ENCODE data around the gene F13A1.

Gene F13A1

DNA sequence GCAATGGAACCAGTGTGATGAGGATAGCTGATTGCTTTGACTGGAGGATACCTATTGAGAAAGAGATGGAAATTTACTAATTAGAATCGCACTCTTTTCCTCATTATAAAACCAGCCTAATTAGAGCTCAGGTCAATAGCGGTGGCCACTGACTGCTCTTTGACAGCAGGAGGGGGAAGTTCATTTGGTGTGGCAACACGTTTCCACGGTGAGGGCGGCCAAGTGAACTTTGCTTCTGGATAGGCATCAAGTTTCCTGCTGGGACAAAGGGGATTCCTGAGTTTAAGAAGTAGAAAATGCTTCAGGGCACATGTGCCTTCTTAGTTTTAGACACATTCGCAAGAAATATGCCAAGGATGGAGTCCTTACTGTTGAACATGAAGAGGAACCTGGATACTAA, 168.4 kb downstream of the F13A1 start:
- TF ChIP-seq ZNF565 (CRISPR knock-in tag; conservative IDR thresholded peaks at IDR 0.05; ENCODE audit: low read depth) = no peak
- no peak for TF ChIP-seq ZFP3 (CRISPR knock-in tag; IDR thresholded peaks at IDR 0.05)
- TF ChIP-seq SNAI2 (CRISPR knock-in tag; IDR thresholded peaks at IDR 0.05) = no peak
- TF ChIP-seq ZNF8 (CRISPR knock-in tag; IDR thresholded peaks at IDR 0.05) = no peak
- TF ChIP-seq ESRRG (CRISPR knock-in tag; IDR thresholded peaks at IDR 0.05) = no peak
- no peak for TF ChIP-seq ZC3H10 (CRISPR knock-in tag; IDR thresholded peaks at IDR 0.05)
- no peak for TF ChIP-seq GLIS3 (CRISPR knock-in tag; IDR thresholded peaks at IDR 0.05)
- no peak for TF ChIP-seq RARB (CRISPR knock-in tag; IDR thresholded peaks at IDR 0.05)
- no peak for TF ChIP-seq ARNTL (CRISPR knock-in tag; IDR thresholded peaks at IDR 0.05; ENCODE audit: borderline replicate concordance, low read depth)
- no peak for TF ChIP-seq CSDC2 (CRISPR knock-in tag; IDR thresholded peaks at IDR 0.05)
- no peak for TF ChIP-seq OSR1 (CRISPR knock-in tag; IDR thresholded peaks at IDR 0.05)
- TF ChIP-seq, protein P1, sequence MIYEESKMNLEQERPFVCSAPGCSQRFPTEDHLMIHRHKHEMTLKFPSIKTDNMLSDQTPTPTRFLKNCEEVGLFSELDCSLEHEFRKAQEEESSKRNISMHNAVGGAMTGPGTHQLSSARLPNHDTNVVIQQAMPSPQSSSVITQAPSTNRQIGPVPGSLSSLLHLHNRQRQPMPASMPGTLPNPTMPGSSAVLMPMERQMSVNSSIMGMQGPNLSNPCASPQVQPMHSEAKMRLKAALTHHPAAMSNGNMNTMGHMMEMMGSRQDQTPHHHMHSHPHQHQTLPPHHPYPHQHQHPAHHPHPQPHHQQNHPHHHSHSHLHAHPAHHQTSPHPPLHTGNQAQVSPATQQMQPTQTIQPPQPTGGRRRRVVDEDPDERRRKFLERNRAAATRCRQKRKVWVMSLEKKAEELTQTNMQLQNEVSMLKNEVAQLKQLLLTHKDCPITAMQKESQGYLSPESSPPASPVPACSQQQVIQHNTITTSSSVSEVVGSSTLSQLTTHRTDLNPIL (CRISPR knock-in tag; IDR thresholded peaks at IDR 0.05; ENCODE audit: low read depth) = no peak
- TF ChIP-seq, protein P2, sequence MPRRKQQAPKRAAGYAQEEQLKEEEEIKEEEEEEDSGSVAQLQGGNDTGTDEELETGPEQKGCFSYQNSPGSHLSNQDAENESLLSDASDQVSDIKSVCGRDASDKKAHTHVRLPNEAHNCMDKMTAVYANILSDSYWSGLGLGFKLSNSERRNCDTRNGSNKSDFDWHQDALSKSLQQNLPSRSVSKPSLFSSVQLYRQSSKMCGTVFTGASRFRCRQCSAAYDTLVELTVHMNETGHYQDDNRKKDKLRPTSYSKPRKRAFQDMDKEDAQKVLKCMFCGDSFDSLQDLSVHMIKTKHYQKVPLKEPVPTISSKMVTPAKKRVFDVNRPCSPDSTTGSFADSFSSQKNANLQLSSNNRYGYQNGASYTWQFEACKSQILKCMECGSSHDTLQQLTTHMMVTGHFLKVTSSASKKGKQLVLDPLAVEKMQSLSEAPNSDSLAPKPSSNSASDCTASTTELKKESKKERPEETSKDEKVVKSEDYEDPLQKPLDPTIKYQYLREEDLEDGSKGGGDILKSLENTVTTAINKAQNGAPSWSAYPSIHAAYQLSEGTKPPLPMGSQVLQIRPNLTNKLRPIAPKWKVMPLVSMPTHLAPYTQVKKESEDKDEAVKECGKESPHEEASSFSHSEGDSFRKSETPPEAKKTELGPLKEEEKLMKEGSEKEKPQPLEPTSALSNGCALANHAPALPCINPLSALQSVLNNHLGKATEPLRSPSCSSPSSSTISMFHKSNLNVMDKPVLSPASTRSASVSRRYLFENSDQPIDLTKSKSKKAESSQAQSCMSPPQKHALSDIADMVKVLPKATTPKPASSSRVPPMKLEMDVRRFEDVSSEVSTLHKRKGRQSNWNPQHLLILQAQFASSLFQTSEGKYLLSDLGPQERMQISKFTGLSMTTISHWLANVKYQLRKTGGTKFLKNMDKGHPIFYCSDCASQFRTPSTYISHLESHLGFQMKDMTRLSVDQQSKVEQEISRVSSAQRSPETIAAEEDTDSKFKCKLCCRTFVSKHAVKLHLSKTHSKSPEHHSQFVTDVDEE (CRISPR knock-in tag; IDR thresholded peaks at IDR 0.05) = no peak
- TF ChIP-seq ZNF70 (CRISPR knock-in tag; IDR thresholded peaks at IDR 0.05) = no peak
- ATAC-seq = no peak

DNA sequence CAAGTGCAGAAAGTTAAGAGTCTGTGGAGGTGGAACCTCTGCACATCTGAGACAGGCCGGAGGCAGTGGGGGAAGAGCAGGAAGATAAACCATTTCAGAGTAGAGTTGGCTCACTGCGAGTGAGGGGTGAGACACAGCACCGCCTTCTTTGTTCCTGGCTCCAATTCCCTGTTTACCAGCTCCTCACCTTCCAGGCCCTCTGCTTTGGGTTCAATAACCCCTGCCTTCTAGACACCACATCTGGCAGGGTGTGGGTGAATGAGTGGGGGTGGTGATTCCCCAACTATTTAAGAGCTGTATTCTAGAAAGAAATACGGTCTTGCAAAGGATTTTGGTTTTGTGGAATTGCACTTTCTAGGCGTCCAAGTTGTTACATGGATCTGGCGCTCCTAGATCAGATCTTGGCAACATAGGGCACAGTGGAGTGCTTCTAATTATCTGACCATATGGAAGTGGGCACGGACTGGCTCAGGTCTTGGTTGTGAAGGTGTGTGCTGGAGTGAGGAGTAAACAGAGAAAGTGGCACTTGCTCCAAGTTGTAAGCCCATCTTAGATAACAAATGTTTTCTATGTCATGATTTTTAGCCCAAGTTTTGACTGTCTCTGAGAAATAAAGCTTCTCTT, 172.2 kb downstream of the F13A1 start:
- ATAC-seq = no peak
- no peak for TF ChIP-seq ARNTL (CRISPR knock-in tag; IDR thresholded peaks at IDR 0.05; ENCODE audit: borderline replicate concordance, low read depth)

DNA sequence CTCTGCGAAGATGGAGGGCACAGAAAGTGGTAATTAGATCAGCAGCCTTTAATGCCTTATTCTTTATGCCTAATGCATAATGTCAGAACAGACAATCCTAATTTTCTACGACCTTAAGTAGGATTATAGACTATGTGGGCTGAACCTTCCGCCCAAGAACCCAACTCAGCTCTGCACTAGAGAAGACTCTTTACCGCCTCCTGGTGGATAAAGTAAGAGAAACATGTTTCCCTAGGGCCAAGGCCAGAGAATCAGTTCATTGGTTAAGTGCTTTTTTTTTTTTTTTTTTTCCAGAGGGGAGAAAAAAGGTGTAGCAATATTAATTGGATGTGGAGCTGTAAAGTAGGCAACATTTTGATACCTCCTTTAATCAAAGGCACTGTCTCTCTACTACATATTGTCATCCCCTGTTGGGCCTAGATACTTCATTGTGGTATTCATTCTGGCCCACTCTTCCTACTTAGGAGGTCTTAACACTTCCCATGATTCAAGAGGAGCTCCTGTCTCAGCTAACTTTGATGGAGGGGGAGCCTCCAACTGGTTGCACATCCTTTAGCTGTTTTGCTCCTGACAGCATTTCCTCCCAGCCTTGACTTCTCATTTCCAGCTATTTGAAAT, 188.9 kb downstream of the F13A1 start:
- ATAC-seq = peak; percentile 70; the same call in 2 of the 3 replicates
- TF ChIP-seq, protein P1 (CRISPR knock-in tag; IDR thresholded peaks at IDR 0.05; ENCODE audit: low read depth) = no peak
- no peak for TF ChIP-seq BACH2 (CRISPR knock-in tag; IDR thresholded peaks at IDR 0.05; ENCODE audit: borderline replicate concordance)
- no peak for TF ChIP-seq ZNF8 (CRISPR knock-in tag; IDR thresholded peaks at IDR 0.05)
- no peak for TF ChIP-seq OSR1 (CRISPR knock-in tag; IDR thresholded peaks at IDR 0.05)
- TF ChIP-seq, protein P3, sequence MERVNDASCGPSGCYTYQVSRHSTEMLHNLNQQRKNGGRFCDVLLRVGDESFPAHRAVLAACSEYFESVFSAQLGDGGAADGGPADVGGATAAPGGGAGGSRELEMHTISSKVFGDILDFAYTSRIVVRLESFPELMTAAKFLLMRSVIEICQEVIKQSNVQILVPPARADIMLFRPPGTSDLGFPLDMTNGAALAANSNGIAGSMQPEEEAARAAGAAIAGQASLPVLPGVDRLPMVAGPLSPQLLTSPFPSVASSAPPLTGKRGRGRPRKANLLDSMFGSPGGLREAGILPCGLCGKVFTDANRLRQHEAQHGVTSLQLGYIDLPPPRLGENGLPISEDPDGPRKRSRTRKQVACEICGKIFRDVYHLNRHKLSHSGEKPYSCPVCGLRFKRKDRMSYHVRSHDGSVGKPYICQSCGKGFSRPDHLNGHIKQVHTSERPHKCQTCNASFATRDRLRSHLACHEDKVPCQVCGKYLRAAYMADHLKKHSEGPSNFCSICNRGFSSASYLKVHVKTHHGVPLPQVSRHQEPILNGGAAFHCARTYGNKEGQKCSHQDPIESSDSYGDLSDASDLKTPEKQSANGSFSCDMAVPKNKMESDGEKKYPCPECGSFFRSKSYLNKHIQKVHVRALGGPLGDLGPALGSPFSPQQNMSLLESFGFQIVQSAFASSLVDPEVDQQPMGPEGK (CRISPR knock-in tag; IDR thresholded peaks at IDR 0.05; ENCODE audit: borderline replicate concordance) = no peak
- TF ChIP-seq PPARA (CRISPR knock-in tag; IDR thresholded peaks at IDR 0.05; ENCODE audit: borderline replicate concordance) = no peak
- TF ChIP-seq GLIS3 (CRISPR knock-in tag; IDR thresholded peaks at IDR 0.05) = no peak
- TF ChIP-seq, protein P4, sequence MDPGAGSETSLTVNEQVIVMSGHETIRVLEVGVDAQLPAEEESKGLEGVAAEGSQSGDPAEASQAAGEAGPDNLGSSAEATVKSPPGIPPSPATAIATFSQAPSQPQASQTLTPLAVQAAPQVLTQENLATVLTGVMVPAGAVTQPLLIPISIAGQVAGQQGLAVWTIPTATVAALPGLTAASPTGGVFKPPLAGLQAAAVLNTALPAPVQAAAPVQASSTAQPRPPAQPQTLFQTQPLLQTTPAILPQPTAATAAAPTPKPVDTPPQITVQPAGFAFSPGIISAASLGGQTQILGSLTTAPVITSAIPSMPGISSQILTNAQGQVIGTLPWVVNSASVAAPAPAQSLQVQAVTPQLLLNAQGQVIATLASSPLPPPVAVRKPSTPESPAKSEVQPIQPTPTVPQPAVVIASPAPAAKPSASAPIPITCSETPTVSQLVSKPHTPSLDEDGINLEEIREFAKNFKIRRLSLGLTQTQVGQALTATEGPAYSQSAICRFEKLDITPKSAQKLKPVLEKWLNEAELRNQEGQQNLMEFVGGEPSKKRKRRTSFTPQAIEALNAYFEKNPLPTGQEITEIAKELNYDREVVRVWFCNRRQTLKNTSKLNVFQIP (CRISPR knock-in tag; IDR thresholded peaks at IDR 0.05; ENCODE audit: borderline replicate concordance, low read depth) = no peak
- no peak for TF ChIP-seq ZFP3 (CRISPR knock-in tag; IDR thresholded peaks at IDR 0.05)
- no peak for TF ChIP-seq ISL1 (CRISPR knock-in tag; IDR thresholded peaks at IDR 0.05)
- TF ChIP-seq ZNF565 (CRISPR knock-in tag; conservative IDR thresholded peaks at IDR 0.05; ENCODE audit: low read depth) = no peak
- TF ChIP-seq, protein P2 (CRISPR knock-in tag; IDR thresholded peaks at IDR 0.05) = no peak
- no peak for TF ChIP-seq ARNTL (CRISPR knock-in tag; IDR thresholded peaks at IDR 0.05; ENCODE audit: borderline replicate concordance, low read depth)
- TF ChIP-seq TOX (CRISPR knock-in tag; IDR thresholded peaks at IDR 0.05; ENCODE audit: borderline replicate concordance) = no peak
- no peak for TF ChIP-seq ZFP30 (CRISPR knock-in tag; IDR thresholded peaks at IDR 0.05)
- no peak for TF ChIP-seq RARB (CRISPR knock-in tag; IDR thresholded peaks at IDR 0.05)
- no peak for TF ChIP-seq SNAI2 (CRISPR knock-in tag; IDR thresholded peaks at IDR 0.05)
- TF ChIP-seq ESRRG (CRISPR knock-in tag; IDR thresholded peaks at IDR 0.05) = no peak

Measured in SK-N-SH treated with all-trans-retinoic acid at 6 μM for 48 hours (cell line).